ENCODE measurements around the gene SYNGR1.

The SYNGR1 gene

GRCh38 chr22:39364714-39365491 is 15.1 kb downstream of the SYNGR1 start:
- TF ChIP-seq CTCF (IDR thresholded peaks at IDR 0.05; ENCODE audit: control insufficient read depth, extremely low read depth, insufficient read depth), result no peak
- DNase-seq (ENCODE audit: low read depth), result no peak
- no peak overlapping the region for H3K4me3 ChIP-seq (ENCODE audit: low read depth, low read length)

- no peak for TF ChIP-seq CTCF (IDR thresholded peaks at IDR 0.05; ENCODE audit: control insufficient read depth, extremely low read depth, insufficient read depth)
- no peak overlapping the region for H3K4me3 ChIP-seq (ENCODE audit: low read depth, low read length)
- DNase-seq (ENCODE audit: low read depth), result no peak
These were observed 15.6 kb downstream of the SYNGR1 start for GRCh38 chr22:39365492-39365780.

- H3K4me3 ChIP-seq (ENCODE audit: low read depth, low read length), result no peak overlapping the region
- DNase-seq (ENCODE audit: low read depth), result no peak
- TF ChIP-seq CTCF (IDR thresholded peaks at IDR 0.05; ENCODE audit: control insufficient read depth, extremely low read depth, insufficient read depth), result no peak
These were observed 17.2 kb downstream of the SYNGR1 start for GRCh38 chr22:39367035-39367434.

- DNase-seq (ENCODE audit: low read depth), result no peak
- H3K4me3 ChIP-seq (ENCODE audit: low read depth, low read length), result no peak overlapping the region
- no peak for TF ChIP-seq CTCF (IDR thresholded peaks at IDR 0.05; ENCODE audit: control insufficient read depth, extremely low read depth, insufficient read depth)
These were observed 18.7 kb downstream of the SYNGR1 start for GRCh38 chr22:39368461-39368911.

GRCh38 chr22:39369186-39369585 is 19.4 kb downstream of the SYNGR1 start:
- no peak for DNase-seq (ENCODE audit: low read depth)
- no peak for TF ChIP-seq CTCF (IDR thresholded peaks at IDR 0.05; ENCODE audit: control insufficient read depth, extremely low read depth, insufficient read depth)
- H3K4me3 ChIP-seq (ENCODE audit: low read depth, low read length), result no peak overlapping the region

GRCh38 chr22:39369586-39369985 is 19.8 kb downstream of the SYNGR1 start:
- no peak for TF ChIP-seq CTCF (IDR thresholded peaks at IDR 0.05; ENCODE audit: control insufficient read depth, extremely low read depth, insufficient read depth)
- DNase-seq (ENCODE audit: low read depth), result no peak
- no peak overlapping the region for H3K4me3 ChIP-seq (ENCODE audit: low read depth, low read length)

GRCh38 chr22:39371732-39372131 is 21.9 kb downstream of the SYNGR1 start:
- no peak overlapping the region for H3K4me3 ChIP-seq (ENCODE audit: low read depth, low read length)
- no peak for DNase-seq (ENCODE audit: low read depth)
- no peak for TF ChIP-seq CTCF (IDR thresholded peaks at IDR 0.05; ENCODE audit: control insufficient read depth, extremely low read depth, insufficient read depth)
